Inferior parietal cortex (tissue), 1 donor: ENCODE data around the gene MAN2C1.
"Not testable (repeated sequence)": the region's sequence is repeated elsewhere in the genome, so short reads cannot be mapped to it uniquely, and the experiment has no call there.

Experiments
- DNase-seq: peaks from one replicate; pipeline ENCODE4 v3.0.0-alpha.2; 2016; ENCODE audit errors: extremely low spot score

MAN2C1 gene

DNA sequence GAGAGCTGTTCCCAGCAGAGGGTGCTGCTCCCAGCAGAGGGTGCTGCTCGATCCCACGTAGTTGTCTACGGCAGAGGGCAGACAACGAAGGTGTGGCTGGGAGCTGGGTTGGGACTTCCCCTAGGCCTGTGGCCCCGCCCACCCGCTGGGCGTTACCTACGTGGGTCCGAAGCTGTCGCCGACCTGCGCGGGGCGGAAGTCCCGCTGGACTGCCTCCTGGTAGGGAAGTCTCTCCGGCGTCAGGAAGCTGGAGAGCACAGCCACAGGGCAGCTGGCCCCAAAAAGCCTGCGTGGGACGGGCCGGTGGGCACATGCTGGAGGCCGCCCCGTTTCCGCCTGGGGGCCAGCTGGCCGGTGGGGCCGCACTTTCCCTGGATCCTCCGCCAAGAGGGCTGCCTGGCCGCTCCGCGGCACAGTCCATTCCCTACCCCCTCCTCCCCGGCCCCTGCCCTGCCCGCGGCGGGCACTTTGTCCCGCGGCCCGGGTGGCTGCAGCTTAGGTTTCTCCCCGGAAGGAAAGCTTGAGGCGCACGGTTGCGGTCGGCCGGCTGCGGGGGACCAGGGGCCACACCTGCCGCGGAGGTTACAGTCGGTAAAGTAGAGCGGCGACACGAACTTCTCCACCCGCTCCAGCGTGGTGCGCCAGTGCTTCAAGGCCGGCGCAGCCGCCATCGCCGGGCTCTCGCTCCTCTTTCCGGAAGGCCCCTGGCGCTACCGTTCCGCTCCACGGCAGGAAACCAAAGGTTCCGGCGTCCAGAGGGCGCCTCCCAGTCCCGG, at the start of gene MAN2C1:
Gene MAN2C1 (minus strand): TSS at position 695 of the 776 bp plus-strand sequence. CDS start 24 bp downstream, at position 671.
- peak; percentile 90 for DNase-seq

- DNase-seq: no peak
Measured at GRCh38 chr15:75416584-75416983, 48.2 kb upstream of the MAN2C1 start.

GRCh38 chr15:75410196-75410595, 41.8 kb upstream of the MAN2C1 start:
- no peak for DNase-seq

DNA sequence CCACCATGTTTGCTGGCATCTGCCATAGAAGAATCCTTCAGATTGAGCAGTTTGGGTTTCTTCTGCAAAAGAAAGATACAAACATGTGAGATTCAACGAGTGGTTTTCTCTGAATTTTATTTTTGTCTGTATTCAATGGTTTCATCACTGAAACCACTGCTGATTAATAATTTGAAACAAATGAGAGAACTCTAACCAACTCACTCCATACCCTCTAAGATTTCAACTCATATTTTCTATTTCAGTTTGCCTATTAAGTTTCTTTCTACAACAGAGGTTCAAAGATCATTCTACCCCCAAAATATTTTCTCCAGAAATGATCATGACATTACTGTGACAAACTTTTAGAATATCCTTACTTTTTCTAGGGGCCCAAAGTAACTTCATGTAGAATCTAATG, 38.7 kb upstream of the MAN2C1 start:
- no peak for DNase-seq

GRCh38 chr15:75403892-75404291, 35.5 kb upstream of the MAN2C1 start:
- no peak for DNase-seq

GRCh38 chr15:75397494-75397893, 29.1 kb upstream of the MAN2C1 start:
- DNase-seq: no peak

DNA sequence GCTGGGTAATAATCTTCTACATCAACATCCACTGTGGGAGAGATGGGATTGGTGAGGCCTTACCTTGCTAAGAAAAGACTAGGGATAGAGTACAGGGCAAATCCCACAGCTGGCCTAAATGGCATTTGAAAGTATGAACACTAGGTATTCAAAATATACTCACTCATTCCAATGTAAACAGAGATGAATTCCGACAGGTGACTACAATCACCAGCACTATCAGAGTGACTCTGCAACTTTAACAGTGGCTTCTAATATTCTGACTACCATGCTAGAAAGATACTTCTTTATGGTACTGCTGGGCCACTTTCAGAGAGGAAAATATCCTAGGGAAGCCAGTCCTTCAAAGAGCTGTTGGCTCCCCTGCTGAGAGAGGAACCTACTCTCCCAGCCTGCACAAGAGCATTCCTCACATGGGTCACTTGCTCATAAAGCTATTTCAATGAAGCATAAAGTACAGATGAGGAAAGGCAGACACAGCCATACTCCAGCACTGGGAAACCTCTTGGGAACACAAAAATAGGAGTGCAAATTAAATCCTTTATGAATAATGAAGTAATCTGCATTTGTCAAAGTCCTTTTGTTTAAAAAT, 21.5 kb upstream of the MAN2C1 start:
- no peak for DNase-seq

DNA sequence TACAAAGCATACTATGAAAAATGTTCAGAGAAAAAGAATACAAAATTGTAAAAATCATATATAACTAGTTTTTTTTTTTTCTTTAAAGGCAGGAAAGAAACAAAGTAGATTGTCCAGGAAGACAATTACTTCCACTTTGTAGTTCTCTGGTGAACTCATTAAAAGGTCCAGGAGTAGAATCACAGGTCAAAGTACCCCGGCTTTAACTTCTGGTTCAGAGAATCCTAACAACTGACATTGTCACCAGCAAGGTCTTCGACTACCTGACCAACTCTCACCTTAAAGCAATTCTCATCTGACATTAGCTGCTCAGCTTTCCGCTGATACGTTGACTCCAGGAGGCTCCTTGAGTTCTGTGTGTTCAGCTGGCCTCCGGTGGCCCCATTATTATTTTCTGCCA, 15.6 kb upstream of the MAN2C1 start:
- DNase-seq: not testable (repeated sequence)

DNA sequence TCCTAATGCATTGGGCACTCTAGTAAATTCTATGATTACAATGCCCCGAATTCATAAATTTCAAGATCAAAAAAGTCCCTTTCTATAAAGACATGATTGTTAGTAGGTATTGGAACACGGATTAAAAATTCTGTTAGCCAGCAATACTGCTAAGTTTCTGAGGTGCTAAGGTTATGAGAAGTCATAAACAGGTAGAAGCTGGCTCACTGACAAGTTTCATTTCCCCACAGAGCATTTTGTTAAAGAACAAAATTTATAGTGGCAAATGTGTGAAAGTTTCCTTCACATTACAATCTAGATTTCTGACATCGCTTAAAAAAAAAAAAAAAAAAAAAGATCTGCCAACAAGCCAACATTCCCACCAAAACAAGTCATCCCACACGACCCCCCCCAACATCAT, 12.4 kb upstream of the MAN2C1 start:
- DNase-seq: no peak

- DNase-seq: no peak
Measured at GRCh38 chr15:75371901-75372688, 3.7 kb upstream of the MAN2C1 start.

GRCh38 chr15:75371486-75371885, 3.1 kb upstream of the MAN2C1 start:
- DNase-seq: no peak

GRCh38 chr15:75369897-75370581, 1.6 kb upstream of the MAN2C1 start:
- DNase-seq: no peak

GRCh38 chr15:75368689-75369239, 357 bp upstream of the MAN2C1 start:
- DNase-seq: no peak

- no peak for DNase-seq
Measured at GRCh38 chr15:75367406-75367912, 948 bp downstream of the MAN2C1 start.

- no peak for DNase-seq
Measured at GRCh38 chr15:75367006-75367405, 1.4 kb downstream of the MAN2C1 start.

GRCh38 chr15:75366163-75366562, 2.2 kb downstream of the MAN2C1 start:
- DNase-seq: no peak

DNA sequence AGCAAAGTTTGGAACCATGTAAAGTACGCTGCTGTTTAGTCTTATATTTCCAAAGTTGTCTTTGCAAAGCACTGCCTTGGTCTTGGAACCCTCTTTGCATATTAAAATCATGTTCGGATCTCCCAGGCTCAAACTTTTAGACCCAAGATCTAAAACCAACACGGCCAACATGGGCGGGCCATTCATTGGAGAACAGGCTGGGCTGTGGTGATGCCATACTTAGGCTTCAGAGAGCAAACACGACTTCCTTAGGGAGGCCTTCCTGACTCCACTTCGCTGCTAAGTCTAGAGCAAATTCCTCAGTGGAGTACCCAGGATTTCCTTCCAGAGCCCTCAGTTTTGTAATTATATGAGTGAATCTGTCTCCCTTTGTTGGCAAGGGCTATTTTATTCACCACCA, 3.5 kb downstream of the MAN2C1 start:
- DNase-seq: no peak

DNA sequence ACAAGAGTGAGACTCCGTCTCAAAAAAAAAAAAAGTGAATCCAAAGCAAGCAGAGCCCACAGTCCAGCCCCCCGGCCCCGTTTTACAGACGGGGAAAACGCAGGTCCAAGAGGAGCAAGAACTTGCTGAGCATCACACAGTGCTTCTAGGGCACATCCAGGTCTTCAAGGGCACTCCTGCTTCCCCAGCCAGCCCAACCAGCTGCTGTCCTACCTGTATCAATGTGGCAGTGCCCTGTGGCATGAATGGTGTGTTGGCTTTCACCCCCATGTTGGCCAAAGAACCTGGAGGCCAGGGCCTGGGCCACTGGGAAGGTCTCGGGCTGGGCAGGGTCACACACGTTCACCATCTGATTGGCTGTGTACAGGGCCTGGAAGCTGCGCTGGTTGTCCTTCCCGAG, 4.6 kb downstream of the MAN2C1 start:
- no peak for DNase-seq

DNA sequence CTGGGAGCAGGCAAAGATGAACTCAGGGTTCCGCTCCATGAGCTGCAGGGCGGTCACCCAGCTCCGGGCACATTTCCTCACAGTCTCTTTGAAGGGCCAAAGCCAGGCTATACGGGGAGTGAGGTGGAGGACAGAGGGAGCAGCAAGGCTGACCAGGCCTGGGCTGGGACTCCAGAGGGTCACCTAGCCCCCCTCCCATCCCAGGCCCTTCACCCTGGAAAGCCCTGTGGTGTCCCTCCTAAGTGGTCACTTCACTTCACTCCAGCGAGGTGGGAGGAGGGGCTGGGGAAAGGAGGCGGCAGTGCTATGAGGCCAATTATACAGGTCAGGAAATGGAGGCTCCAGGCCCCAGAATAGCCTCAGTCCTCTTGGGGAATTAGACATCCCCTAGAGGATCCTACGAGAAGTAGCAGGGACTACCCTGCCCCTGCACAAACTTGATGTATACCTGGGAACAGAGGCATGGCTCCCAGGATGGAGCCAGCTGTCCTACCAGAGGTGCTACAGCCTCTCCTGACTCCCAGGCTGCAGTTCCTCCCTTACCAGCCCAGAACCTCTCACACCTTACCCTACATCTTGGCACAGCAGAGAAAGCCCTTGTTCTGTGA, 5.7 kb downstream of the MAN2C1 start:
- no peak for DNase-seq

DNA sequence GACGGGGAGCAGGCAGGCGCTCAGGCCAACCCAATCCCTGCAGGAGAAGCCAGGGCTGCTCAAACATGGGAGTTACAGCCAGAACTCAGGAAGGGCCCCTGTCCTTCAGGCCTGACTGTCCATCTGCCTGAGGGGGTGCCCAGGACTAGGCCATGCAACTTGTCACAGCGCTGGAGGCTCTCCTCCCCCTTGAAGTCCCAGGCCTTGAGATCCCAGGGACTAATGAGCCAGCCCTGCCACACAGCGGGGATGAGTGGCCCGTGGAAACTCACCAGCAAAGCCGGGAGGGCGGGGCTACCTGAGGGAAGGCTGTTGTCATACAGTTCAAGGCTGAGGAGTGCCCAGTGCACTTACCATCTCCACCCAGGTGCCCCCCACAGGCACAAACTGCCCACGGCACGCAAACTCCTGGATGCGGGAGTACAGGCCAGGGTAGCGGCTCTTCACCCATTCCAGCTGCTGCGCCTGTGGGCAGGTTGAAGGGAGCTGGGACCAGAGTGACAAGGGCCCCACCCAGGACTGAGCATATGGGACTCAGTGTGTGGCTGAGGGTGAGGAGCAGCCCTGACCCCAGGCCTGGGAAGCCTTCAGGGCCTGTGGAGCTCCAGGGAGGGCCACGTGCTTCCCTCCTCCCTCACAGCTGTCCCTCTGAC, 6.3 kb downstream of the MAN2C1 start:
- DNase-seq: no peak
